ENCODE measurements around the gene GABBR2. TPM values are rescaled to one million over a fixed set of nuclear protein-coding genes. Genes with fewer than 3 reads are reported as not detected.

The GABBR2 gene
- total RNA-seq, 4 donors from 2014 or later = 2.4 to 13.6 (median 10.0) TPM

- DNase-seq = no peak
- no peaks in the 10 kb centered on the region for H3K4me1 ChIP-seq
- H3K36me3 ChIP-seq = no peaks in the 10 kb centered on the region
- no peak overlapping the region for H3K4me3 ChIP-seq (replicated peaks in 1 of 3)
- no peaks in the 10 kb centered on the region for H3K9me3 ChIP-seq
- intact Hi-C loops (cut with DNase I) = no loop called here
- no peaks in the 10 kb centered on the region for H3K27me3 ChIP-seq
- no peak overlapping the region for H3K27ac ChIP-seq
- WGBS, 2 donors = 84 to 90% methylated on average over 3 of the region's 3 CpGs
- TF ChIP-seq CTCF (IDR thresholded peaks at IDR 0.05) (no peak), POLR2A (IDR thresholded peaks at IDR 0.05) (no peak)
These were observed 382.1 kb downstream of the GABBR2 start for GRCh38 chr9:98326459-98327248.

DNA sequence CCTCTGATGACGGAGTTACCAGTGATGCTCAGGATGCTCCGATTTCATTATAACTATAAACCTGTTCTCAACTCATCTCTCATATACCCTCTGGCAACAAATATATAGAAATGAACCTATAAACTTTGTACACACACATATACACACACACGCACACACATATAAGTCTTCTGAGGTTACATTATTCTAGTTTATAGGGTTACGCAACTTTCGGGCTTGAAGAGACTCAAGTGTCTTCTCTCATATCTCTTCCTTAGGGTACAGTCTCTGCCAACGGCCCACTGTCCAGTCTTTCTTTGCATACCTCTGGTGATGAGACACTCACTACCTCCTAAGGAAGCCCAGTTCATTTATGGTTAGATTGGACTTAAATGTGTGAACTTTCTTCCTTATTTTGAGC is 383.9 kb downstream of the GABBR2 start:
- H3K27me3 ChIP-seq = no peaks in the 10 kb centered on the region
- intact Hi-C loops (cut with DNase I) = no loop called here
- H3K27ac ChIP-seq = no peak overlapping the region
- WGBS, 2 donors = 74 to 80% methylated on average over 6 of the region's 6 CpGs
- no peaks in the 10 kb centered on the region for H3K4me1 ChIP-seq
- DNase-seq = no peak
- H3K4me3 ChIP-seq (replicated peaks in 1 of 3) = no peak overlapping the region
- H3K9me3 ChIP-seq = no peaks in the 10 kb centered on the region
- TF ChIP-seq CTCF (IDR thresholded peaks at IDR 0.05) (no peak), POLR2A (IDR thresholded peaks at IDR 0.05) (no peak)
- H3K36me3 ChIP-seq = no peaks in the 10 kb centered on the region

- no peak for DNase-seq
These were observed 385.0 kb downstream of the GABBR2 start for GRCh38 chr9:98323831-98324135.

DNA sequence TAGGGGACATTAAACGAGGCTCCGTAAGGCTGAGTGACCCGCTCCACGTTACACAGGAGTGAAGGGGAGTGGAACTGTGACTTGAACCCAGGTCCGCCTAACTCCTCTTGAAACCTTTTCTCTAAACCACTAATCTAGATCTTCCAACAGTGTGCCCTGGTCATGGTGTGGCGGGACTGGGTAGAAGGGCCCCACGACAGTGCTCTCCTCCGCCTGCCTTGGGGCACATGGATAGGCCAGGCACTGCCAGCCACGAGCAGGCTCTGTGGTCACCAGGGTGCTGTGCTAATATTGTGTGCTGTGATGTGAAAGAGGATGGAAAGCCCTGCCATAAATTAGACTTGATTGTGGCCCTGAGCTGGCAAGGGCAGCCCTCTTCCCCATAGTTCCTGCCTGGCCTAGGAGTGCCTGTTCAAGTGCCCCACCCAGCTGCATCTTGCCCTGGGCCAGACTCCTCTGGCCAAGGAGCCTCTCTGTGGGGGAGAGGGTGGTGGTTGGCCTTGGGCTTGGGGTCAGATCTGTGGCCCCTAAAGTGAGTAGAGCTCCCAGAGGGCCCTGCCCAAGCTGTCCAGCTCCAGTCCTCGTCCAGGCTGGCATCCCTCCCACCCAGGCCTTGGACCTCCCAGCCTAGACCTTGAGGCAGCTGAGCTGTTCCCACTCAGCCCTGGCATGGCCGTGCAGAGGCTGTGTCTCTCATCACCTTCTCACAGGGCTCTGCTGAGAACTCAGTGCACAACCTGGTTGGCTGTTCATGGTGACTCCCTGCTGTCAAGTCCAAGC is 385.5 kb downstream of the GABBR2 start:
- no peak overlapping the region for H3K27ac ChIP-seq
- TF ChIP-seq CTCF (IDR thresholded peaks at IDR 0.05) = no peak
- no peak for TF ChIP-seq POLR2A (IDR thresholded peaks at IDR 0.05)
- no peaks in the 10 kb centered on the region for H3K36me3 ChIP-seq
- H3K27me3 ChIP-seq = no peaks in the 10 kb centered on the region
- 90 to 97% methylated on average over 9 to 10 of the region's 11 CpGs for WGBS, 2 donors
- intact Hi-C loops (cut with DNase I) = no loop called here
- no peak overlapping the region for H3K4me3 ChIP-seq (replicated peaks in 1 of 3)
- H3K4me1 ChIP-seq = no peaks in the 10 kb centered on the region
- no peak for DNase-seq
- no peaks in the 10 kb centered on the region for H3K9me3 ChIP-seq

More at GRCh38 chr9:98323831-98324135, 385.0 kb downstream of the GABBR2 start:
- H3K27ac ChIP-seq = no peak overlapping the region
- H3K36me3 ChIP-seq = no peaks in the 10 kb centered on the region
- no peak overlapping the region for H3K4me3 ChIP-seq (replicated peaks in 1 of 3)
- no peaks in the 10 kb centered on the region for H3K9me3 ChIP-seq
- H3K4me1 ChIP-seq = no peaks in the 10 kb centered on the region
- TF ChIP-seq CTCF (IDR thresholded peaks at IDR 0.05) (no peak), POLR2A (IDR thresholded peaks at IDR 0.05) (no peak)
- H3K27me3 ChIP-seq = no peaks in the 10 kb centered on the region
- WGBS, 2 donors = 77 to 87% methylated on average over 5 to 6 of the region's 6 CpGs
- intact Hi-C loops (cut with DNase I) = no loop called here

- TF ChIP-seq POLR2A (IDR thresholded peaks at IDR 0.05) (no peak), CTCF (IDR thresholded peaks at IDR 0.05) (no peak)
- DNase-seq = no peak
- Histone ChIP-seq H3K27ac (no peak overlapping the region), H3K4me3 (replicated peaks in 1 of 3) (no peak overlapping the region), H3K4me1 (no peaks in the 10 kb centered on the region), H3K9me3 (no peaks in the 10 kb centered on the region), H3K36me3 (no peaks in the 10 kb centered on the region), H3K27me3 (no peaks in the 10 kb centered on the region)
- 90 to 95% methylated on average over 4 of the region's 4 CpGs for WGBS, 2 donors
- intact Hi-C loops (cut with DNase I) = no loop called here
These were observed 387.5 kb downstream of the GABBR2 start for GRCh38 chr9:98321269-98321668.
